ENCODE data around the gene TAC4. TPM values are rescaled to one million over a fixed set of nuclear protein-coding genes. Genes with fewer than 3 reads are reported as not detected.

Gene TAC4
- total and polyA plus RNA-seq, 8 donors, result 0.54 to 1.1 (median 0.70) TPM; not detected in 2

DNA sequence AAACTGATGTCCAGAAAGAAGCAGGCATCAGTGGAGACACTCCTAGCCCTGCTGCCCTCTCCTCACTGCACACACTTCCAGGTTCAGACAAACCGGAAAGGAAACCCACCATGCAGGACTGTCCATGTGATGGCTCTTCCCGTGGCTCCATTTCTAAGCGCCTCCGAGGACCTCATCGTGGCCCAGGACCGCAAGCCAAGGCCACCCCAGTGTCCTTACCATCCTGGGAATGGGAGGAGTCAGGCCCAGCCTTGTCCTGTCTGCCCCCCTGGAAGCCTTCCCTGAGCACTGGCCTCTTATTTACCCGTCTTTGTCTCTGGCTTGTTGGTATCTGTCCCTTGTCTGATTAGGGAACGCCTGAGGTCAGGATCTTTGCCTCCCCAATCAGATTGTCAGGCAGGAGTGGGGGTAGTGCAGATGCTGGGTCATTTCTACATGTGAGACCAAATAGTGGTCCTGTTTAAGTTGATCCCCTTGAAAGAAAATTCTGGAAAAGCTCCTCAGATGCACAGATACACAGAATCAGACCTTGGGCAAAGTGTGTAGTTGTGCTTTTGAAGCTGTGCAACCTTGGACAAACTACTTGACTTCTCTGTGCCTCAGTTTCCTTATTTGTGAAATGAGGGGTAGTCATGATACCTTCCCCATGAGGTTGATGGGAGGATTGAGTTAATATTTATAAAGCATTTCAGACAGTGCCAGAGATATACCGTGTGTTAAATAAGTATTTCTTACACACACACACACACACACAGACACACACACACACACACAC, 744 bp downstream of the TAC4 start:
- Histone ChIP-seq H3K36me3 (peaks cover 0 to 18% of the 10 kb centered on the region in 2 donors), H3K4me1 (peaks cover 4 to 24% of the 10 kb centered on the region in 2 donors), H3K27ac (no peak overlapping the region), H3K27me3 (peaks cover 0 to 18% of the 10 kb centered on the region in 2 donors), H3K9me3 (no peaks in the 10 kb centered on the region), H3K4me3 (no peak overlapping the region)
- ATAC-seq (no peak), DNase-seq (no peak)
- intact Hi-C loops (cut with DNase I), result loop anchor here (10.0 kb wide), 1 partner anchor 142 kb away; the partner anchor contains the start of gene SLC35B1 (in 2 of the 2)
- TF ChIP-seq CTCF (IDR thresholded peaks at IDR 0.05), result no peak

DNA sequence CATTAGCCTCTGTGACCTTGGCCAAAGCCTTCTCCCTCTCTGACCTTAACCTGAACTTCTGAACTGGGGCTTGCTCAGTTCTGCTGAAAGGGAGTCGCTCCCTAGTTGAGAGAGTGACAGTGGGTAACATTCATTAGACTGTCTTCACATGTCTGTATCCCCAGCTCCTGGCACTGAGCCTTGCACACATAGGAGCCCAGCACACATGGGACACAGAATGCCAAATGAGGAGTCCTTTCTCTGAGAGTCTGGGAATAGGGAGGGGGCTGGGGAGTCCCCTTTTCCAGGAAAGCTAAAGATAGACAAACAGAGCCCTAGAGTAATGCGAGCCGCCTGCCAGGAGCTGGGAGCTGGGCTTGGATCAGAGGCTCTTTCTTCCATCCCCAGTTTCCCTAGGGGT, 2.5 kb downstream of the TAC4 start:
- DNase-seq (peak in 1 of 4 donors; percentile 42), ATAC-seq (no peak)
- H3K4me1 ChIP-seq, result peaks cover 0 to 7% of the 10 kb centered on the region in 2 donors
- H3K27me3 ChIP-seq, result peaks cover 0 to 3% of the 10 kb centered on the region in 2 donors
- H3K27ac ChIP-seq, result peak overlapping the region in 1 of 2 donors; percentile 8
- no peak for TF ChIP-seq CTCF (IDR thresholded peaks at IDR 0.05)
- H3K36me3 ChIP-seq, result peaks cover 0 to 18% of the 10 kb centered on the region in 2 donors
- H3K9me3 ChIP-seq, result no peaks in the 10 kb centered on the region
- intact Hi-C loops (cut with DNase I), result loop anchor here (10.0 kb wide), 1 partner anchor 141 kb away; the partner anchor contains the start of gene SLC35B1 (in 2 of the 2)
- H3K4me3 ChIP-seq, result no peak overlapping the region

GRCh38 chr17:49843774-49844350, 4.0 kb downstream of the TAC4 start:
- intact Hi-C loops (cut with DNase I), result loop anchor here (10.0 kb wide), 1 partner anchor 139 kb away; the partner anchor contains the start of gene SLC35B1 (in 2 of the 2)
- peak; percentile 30 for ATAC-seq
- no peak for TF ChIP-seq CTCF (IDR thresholded peaks at IDR 0.05)

GRCh38 chr17:49842846-49843245, 5.0 kb downstream of the TAC4 start:
- TF ChIP-seq CTCF (IDR thresholded peaks at IDR 0.05), result no peak
- Histone ChIP-seq H3K9me3 (no peaks in the 10 kb centered on the region), H3K4me3 (no peak overlapping the region), H3K36me3 (peaks cover 0 to 18% of the 10 kb centered on the region in 2 donors), H3K4me1 (peaks cover 0 to 6% of the 10 kb centered on the region in 2 donors), H3K27me3 (no peaks in the 10 kb centered on the region), H3K27ac (no peak overlapping the region)
- intact Hi-C loops (cut with DNase I), result loop anchor here (10.0 kb wide), 1 partner anchor 138 kb away; the partner anchor contains the start of gene SLC35B1 (in 2 of the 2)
- ATAC-seq (no peak), DNase-seq (no peak)

More at GRCh38 chr17:49843774-49844350, 4.0 kb downstream of the TAC4 start:
- H3K27me3 ChIP-seq, result no peaks in the 10 kb centered on the region
- H3K4me3 ChIP-seq, result no peak overlapping the region
- peaks cover 0 to 6% of the 10 kb centered on the region in 2 donors for H3K4me1 ChIP-seq
- peaks cover 0 to 18% of the 10 kb centered on the region in 2 donors for H3K36me3 ChIP-seq
- no peak for DNase-seq
- H3K27ac ChIP-seq, result no peak overlapping the region
- no peaks in the 10 kb centered on the region for H3K9me3 ChIP-seq

DNA sequence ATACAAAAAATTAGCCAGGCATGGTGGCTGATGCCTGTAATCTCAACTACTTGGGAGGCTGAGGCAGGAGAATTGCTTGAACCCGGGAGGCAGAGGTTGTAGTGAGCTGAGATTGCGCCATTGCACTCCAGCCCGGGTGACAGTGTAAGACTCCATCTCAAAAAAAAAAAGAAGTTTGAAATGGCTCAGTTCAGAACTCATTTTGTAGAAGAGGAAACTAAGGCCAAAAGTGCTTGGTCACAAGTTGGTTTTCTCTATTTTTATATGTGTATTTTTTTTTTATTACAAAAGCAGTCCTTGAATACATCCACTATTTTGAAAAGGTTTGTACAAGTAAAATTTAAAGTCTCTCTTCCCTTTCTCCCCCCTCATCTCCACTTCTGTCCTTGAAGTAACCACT, 5.5 kb downstream of the TAC4 start:
- peaks cover 0 to 6% of the 10 kb centered on the region in 2 donors for H3K4me1 ChIP-seq
- intact Hi-C loops (cut with DNase I), result loop anchor here (10.0 kb wide), 1 partner anchor 138 kb away; the partner anchor contains the start of gene SLC35B1 (in 2 of the 2)
- DNase-seq (no peak), ATAC-seq (no peak)
- peaks cover 0 to 18% of the 10 kb centered on the region in 2 donors for H3K36me3 ChIP-seq
- no peaks in the 10 kb centered on the region for H3K27me3 ChIP-seq
- H3K27ac ChIP-seq, result no peak overlapping the region
- TF ChIP-seq CTCF (IDR thresholded peaks at IDR 0.05), result no peak
- H3K4me3 ChIP-seq, result no peak overlapping the region
- H3K9me3 ChIP-seq, result no peaks in the 10 kb centered on the region

Measured in left lung (tissue), 10 donors.